NCI-H1105 treated with DMSO at 0.1 percent for 48 hours (cell line): ENCODE measurements around the gene ITPRIP.

Experiments
- DNase-seq: peaks from one replicate; lab custom pipeline; 2025; lab: John Stamatoyannopoulos, UW

ITPRIP gene

DNA sequence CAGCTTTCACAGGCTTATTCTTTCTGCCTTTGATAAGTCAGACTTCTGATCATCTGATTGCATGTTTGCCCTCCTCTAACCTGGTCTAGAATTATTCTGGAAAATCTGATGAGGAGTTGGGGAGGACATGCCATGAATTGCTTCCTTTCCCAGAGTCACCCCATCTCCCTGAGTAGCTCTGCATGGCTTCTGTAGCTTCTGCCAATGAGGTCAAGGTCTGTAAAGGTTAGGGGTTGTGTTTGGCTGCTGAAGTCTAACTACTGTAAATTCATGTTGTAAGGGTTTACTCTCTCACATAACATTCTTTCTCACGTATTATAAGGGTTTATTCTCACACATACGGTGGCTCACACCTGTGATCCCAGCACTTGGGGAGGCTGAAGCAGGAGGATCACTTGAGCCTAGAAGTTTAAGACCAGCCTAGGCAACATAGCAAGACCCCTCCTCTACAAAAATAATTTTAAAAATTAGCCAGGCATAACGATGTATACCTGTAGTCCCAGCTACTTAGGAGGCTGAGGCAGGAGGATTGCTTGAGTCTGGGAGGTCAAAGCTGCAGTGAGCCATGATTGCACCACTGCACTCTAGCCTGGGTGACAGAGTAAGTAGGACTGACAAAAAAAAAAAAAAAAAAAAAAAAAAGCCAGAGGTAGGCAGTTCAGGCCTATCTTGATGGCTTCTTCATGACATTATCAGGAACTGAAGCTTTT is 58.6 kb downstream of the ITPRIP start:
- no peak for DNase-seq

DNA sequence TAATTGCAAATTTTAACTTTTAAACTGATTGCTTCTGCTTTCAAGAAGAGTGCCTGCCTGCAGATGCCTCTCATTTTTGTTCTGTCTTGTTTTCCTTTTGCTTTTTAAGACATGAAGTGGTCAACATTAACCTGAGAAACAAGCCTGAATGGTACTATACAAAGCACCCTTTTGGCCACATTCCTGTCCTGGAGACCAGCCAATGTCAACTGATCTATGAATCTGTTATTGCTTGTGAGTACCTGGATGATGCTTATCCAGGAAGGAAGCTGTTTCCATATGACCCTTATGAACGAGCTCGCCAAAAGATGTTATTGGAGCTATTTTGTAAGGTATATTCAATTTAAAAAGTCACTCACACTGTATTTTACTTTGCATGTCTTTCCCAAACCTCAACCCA is 60.5 kb downstream of the ITPRIP start:
- DNase-seq, result peak; percentile 57

DNA sequence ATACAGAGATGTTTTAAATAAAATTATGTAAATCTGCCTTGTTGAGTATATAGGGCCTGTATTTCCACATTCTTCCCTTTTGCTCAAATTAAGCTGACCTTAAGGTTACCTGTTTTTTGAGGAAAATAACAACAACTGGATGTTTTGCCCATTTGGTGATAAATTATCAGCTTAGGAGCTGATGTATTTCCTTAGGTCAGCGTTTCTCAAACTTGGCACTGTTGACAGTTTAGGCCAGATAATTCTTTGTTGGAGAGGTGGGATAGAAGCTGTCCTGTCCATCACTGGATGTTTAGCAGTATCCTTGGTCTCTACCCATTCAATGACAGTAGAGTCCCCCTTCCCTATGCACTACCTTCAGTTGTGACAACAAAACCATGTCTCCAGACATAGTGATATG is 62.1 kb downstream of the ITPRIP start:
- DNase-seq, result no peak

DNA sequence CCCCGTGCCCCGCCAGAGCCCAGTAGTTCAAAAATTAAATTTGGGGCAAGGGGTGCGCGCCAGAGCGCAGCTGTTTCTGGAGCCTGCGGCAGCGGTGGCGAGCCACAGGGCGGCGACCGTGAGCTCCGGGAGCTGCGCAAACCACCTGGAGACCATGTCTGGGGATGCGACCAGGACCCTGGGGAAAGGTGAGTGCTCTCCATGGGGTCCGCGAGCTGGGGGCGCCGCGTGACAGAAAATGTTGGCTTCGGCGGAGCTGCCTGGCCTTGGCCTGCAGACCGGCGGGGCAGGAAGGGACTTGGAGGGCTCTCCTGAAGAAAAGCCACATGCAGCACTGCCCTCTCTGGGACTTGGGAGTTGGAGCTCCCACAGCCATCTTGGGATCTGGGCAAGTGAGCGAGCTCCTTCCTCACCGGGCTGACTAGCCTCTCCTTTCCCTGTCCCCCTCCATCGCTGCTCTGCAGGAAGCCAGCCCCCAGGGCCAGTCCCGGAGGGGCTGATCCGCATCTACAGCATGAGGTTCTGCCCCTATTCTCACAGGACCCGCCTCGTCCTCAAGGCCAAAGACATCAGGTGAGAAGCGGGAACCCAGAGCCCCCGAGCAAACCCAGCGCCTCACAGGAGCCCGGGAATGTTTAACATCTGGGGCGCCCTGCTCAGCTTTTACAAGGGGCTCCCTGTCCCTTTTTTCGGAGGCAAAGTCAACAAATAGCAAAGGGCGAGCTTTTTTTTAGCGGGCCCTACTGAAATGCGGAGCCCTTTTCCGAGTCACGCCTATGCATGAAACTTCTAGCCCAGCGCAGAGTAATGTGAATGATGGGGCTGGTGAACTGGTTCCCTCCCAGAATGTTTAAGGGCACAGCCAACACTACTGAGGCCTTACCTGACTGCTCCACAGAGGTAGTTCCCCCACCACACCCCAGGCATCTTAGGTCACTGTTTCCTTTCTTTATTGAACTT is 63.2 kb downstream of the ITPRIP start:
- no peak for DNase-seq

DNA sequence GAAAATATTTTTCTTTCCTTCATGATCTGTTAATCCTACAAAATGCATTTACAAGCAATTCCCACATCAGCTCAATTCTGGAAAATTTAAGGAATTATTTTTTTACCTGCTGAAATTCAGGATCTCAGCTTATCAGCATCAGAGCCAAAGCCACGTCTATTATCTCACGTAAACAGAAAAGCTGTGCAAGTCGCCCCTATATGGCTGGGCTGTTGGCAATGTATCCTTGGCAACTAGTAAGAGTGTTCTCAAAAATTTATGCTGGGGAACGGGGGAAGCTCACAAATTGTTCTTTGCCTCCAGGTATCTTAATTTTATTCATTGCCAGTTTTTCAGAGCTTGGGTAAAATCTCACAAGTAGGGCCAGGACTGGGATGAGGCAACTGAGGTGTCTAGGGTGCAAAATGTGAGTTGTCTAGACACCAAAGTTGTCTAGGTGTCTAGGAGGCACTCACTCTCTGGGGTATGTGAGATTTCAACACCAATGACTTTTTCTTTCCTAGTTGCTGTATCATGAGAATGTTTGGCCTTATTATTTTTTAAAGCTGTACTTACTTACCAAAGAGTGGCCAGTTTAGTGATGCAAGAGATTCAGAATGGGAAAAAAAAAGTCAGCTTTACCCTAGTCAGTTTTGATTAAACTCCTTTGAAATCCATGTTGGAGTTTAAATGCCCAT is 64.2 kb downstream of the ITPRIP start:
- DNase-seq, result no peak

DNA sequence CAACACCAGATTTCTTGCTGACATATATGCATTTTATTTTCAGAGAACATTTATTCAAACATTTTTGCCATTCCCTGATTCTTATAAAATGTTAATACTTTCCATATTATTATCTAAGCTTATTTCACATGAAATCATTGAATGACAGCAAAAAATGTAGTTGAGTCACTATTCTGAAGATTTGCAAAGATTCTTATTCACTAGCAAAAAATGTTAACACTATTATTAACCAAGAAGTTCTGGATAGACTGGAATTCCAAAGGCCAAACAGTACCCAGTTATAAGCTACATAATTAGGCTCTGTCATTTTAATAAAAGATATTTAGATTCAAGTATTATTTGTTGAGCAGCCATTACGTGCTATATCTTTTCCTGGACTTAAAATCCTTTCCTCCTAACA is 65.0 kb downstream of the ITPRIP start:
- DNase-seq, result no peak

DNA sequence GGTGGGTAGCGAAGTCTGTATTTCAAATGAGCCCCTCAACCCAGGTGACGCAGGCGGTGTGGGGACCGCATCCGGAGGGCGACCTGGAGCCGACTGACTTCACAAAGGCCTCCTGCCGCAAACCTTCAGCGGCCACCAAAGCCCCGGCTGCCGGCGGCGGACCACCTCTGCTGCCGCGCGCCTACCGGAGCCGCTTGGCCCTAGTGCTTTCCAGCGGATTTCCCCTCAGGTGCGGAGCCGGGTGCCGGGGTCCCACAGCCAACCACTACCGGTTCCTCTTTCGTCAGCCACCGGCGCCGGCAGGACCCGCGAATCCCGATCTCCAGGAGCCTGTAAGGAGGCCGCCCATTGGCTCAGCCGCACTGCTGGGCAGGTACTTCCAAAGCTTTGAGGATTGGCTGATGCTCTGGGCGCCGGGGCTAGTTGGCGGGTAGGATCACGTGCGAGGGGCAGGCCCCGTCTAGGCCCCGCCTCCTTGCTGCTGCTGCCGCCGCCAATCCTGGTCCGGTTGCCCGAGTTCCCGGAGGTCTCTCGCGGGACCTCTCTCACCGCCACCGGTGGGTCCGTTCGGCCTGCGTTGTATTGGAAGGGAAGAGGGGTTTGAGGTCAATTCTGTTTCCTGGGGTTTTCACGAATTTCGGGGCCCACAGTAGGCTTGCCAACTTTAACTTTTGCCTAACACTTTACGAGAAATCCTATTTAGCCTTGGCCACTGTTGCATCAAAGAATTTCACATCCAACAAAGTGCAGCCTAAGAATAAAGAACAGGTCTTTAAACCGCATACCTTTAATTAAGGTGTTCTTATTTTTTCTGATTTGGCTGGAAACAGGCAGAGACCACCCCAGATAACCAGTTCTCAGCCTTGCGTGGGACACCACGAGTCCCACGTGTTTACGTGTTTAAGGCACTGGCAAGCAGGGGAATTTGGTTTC is 69.3 kb downstream of the ITPRIP start, which contains the start of gene GSTO2:
Gene GSTO2, plus strand, starts transcription at position 472 of the 933 bp plus-strand sequence. CDS start 5,732 bp downstream, outside the sequence.
- peak; percentile 92 for DNase-seq

DNA sequence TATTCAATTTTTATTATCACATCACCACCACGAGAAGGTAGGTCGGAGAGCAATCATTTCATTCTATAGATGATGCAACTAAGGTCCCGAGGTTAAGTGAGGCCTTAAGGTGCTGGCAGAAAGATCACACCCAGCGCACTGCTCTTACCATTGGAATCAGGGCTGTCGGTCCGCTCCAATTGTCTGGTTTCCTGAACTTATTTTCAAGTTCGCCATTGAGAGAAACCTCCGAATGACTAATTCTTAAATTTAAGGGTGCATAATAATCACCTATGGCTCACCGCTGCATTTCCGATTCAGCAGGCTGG is 69.9 kb downstream of the ITPRIP start:
- DNase-seq, result no peak

DNA sequence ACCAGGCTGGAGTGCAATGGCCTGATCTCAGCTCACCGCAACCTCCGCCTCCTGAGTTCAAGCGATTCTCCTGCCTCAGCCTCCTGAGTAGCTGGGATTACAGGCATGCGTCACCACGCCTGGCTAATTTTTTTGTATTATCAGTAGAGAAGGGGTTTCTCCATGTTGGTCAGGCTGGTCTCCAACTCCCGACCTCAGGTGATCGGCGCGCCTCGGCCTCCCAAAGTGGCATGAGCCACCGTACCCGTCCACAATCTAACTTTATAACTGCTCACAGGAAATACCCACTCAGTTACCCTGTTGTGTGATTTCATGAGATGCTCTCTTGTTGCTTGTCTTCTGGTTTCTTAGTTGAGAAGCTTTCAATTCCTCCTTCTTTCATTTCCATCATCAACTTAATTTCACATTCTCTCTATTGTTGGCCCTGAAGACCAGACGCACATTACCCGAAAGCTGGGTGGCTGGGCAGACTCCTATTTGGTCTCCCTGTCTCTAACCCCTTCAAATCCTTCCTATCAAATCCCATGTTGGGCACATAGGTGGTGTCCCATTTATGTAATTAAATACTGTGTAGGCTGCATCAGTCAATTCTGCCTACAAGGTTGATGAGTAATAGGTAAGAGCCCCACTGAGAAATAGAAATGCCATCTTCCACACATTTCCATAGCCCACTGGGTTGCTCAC is 70.4 kb downstream of the ITPRIP start:
- DNase-seq, result no peak

DNA sequence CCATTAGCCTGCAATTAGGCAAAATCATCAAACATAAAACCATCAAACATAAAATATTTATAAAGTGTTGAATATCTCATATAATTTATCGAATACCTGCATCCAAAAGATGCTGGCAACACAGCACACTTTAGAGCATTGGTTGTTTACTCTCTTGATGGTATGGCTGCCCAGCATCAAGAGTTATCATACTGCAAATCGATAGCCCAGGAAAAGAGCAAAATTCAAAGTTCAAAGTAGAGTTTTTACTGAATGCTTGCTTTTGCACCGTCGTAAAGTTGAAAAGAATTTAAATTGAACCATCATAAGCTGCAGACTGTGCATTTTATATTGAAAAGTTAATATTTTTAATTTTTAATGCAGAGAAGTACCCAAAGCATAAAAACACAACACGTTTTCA is 73.5 kb downstream of the ITPRIP start:
- no peak for DNase-seq

DNA sequence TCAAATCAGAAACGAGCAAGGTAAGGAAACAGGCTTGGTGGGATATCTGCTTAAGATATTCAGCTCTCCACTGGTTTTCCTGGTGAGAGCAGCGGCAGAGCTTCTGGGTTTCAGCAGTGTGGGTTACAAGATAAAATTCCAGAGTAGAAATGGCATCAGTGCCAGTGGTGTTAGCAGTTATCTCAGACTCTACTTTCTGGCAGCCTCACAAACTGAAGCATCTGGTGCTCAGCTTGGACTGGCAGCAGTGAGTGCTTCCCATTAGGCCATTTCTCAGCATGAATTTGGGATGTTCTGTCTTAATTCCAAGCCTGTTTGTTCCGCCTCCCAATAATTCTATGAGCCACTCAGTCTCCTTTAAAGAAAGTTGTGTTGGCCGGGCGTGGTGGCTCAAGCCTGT is 76.2 kb downstream of the ITPRIP start:
- no peak for DNase-seq

DNA sequence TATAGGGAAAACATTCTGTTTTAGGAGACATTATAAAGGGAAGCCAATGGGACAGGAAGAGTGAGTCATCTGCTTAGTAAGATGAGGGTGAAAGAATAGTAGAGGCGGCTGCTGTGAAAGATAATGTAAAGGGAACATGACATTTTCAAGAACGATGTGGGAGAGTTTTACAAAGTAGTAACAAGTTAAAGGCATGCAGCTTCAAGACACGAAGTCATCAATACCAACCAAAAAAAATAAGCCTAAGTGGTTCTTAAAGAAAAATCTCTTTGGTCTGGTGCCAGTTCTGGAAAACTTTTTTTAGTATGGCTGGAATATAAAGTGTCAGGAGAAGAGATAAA is 77.5 kb downstream of the ITPRIP start:
- DNase-seq, result no peak

DNA sequence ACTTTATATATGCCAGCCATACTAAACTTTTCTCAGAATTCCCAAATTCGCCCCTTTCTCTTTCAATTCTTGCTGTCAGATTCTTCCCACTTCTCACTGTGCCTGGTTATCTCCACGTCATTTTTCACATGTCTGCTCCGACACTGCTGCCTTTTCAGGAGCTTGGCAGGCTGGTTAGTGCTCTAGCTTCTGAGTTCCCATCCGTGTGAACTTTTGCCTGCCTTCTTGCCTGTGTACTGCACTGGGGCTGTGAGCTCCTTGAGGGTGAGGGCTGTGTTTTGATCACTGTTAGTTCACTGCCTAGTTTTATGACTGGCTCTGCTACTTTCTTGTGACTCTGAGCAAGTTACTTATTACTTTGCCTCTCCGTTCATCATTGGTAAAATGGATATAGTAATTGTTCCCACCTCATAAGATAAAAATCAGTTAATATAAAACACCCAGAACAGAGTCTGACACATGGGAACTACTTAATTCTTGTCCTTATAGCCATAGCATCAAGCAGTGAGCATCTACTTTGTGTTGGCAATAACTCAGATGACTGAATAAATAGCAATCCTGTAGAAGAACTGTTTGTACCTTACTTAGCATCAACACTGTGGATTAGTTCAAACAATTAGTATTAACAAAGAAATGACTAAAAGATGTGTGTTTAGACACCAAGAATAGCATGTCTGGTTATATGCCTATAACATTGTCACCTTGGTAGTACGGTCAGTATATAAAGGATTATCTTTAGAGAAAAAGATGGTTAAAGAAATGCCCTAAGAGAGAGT is 78.1 kb downstream of the ITPRIP start:
- no peak for DNase-seq
